Panc1 (cell line): Measurements from ENCODE around the gene KRT7. TPM values are rescaled to one million over a fixed set of nuclear protein-coding genes. Genes with fewer than 3 reads are reported as not detected.
A peak's percentile ranks its signal among the peaks of the same experiment; 100 is the strongest.

ENCODE experiments used
- ATAC-seq: fragments of 200-7000 bp; cut with Tn5 transposase; 2 replicates; pipeline ENCODE4 v1.9.1; 2020; ENCODE audit warnings: mild to moderate bottlenecking, moderate library complexity
- BruUV-seq: library from RNA; stranded (reverse); fragments of 400-500 nt; replicated peaks from 2 replicates; lab custom pipeline; 2021; lab: Mats Ljungman, UMichigan
- CTCF ChIA-PET: fragments of 300-600 bp; sonication (Branson Sonifier 250); formaldehyde crosslinking; loops from one replicate; lab custom pipeline; 2022; ENCODE audit warnings: antibody characterized with exemption; lab: Charles Lee
- POLR2A ChIA-PET: fragments of 300-600 bp; sonication (Branson Sonifier 250); formaldehyde crosslinking; loops from one replicate; lab custom pipeline; 2022; ENCODE audit warnings: antibody characterized with exemption; lab: Charles Lee
- DNase-seq: peaks from one replicate; pipeline ENCODE4 v3.0.0-alpha.2; 2010; ENCODE audit warnings: low read depth, low spot score
- H3K27ac ChIP-seq: 2 replicates; pipeline ENCODE4 v1.5.1; 2011; ENCODE audit warnings: mild to moderate bottlenecking, low read length, inconsistent platforms
- H3K27me3 ChIP-seq: fragments of 200-500 bp; sonication (Bioruptor generic); 2 replicates; pipeline ENCODE4 v1.6.0; 2014; ENCODE audit warnings: low read length, inconsistent platforms; ENCODE audit not compliant: control insufficient read depth, insufficient read depth
- H3K36me3 ChIP-seq: fragments of 200-500 bp; sonication (Bioruptor generic); 2 replicates; pipeline ENCODE4 v1.5.1; 2014; ENCODE audit warnings: inconsistent platforms, mild to moderate bottlenecking, low read length, moderate library complexity; ENCODE audit not compliant: control insufficient read depth, insufficient read depth
- H3K4me1 ChIP-seq: 2 replicates; pipeline ENCODE4 v1.5.1; 2011; ENCODE audit warnings: inconsistent platforms, mild to moderate bottlenecking, low read length, moderate library complexity; ENCODE audit not compliant: control insufficient read depth, insufficient read depth
- H3K4me3 ChIP-seq, 2 experiments: 2 replicates each; pipeline ENCODE4 v1.5.1; 2011 to 2012; ENCODE audit warnings: low read depth in 2 of 2, low read length in 2 of 2, mild to moderate bottlenecking in 2 of 2, inconsistent platforms in 1 of 2, moderate library complexity in 1 of 2
- H3K9me3 ChIP-seq: fragments of 200-500 bp; sonication (Bioruptor generic); 2 replicates; pipeline ENCODE4 v1.5.1; 2014; ENCODE audit warnings: low read depth, mild to moderate bottlenecking, inconsistent platforms, low read length, moderate library complexity; ENCODE audit not compliant: control insufficient read depth, insufficient read depth
- POLR2AphosphoS5 ChIP-seq: IDR thresholded peaks from 2 replicates; pipeline ENCODE4 v1.6.1; 2012; ENCODE audit warnings: mild to moderate bottlenecking, low read depth, low read length, moderate library complexity
- SIN3A ChIP-seq: IDR thresholded peaks from 2 replicates; pipeline ENCODE4 v1.6.1; 2012; ENCODE audit warnings: low read depth, mild to moderate bottlenecking, low read length, moderate library complexity, borderline replicate concordance; ENCODE audit not compliant: insufficient read depth
- TCF7L2 ChIP-seq: IDR thresholded peaks from 2 replicates; pipeline ENCODE4 v1.6.1; 2011; ENCODE audit warnings: mild to moderate bottlenecking, low read depth, low read length, inconsistent platforms
- in situ Hi-C: cut with HindIII; loops from 2 replicates; pipeline ENCODE4 v1.10.0; 2016; ENCODE audit warnings: low sequenced_read_pairs, low pct_unique_long_range_greater_than_20kb
- intact Hi-C: fragments of 100-400 bp; cut with micrococcal nuclease; formaldehyde crosslinking; loops from one replicate; pipeline ENCODE4 v1.10.0; 2022; ENCODE audit not compliant: unreplicated experiment
- total RNA-seq: library from RNA; stranded (reverse); gene quantifications from one replicate; pipeline ENCODE4 v1.2.1, GENCODE V29; 2021; ENCODE audit not compliant: unreplicated experiment
- TF ChIP-seq, protein P1 (sequence below), 2 experiments: IDR thresholded peaks; 2 replicates each; pipeline ENCODE4 v1.6.1; 2011 to 2012; ENCODE audit warnings: low read depth in 2 of 2, control low read depth in 1 of 2, low read length in 1 of 2, mild to moderate bottlenecking in 1 of 2, moderate library complexity in 1 of 2; ENCODE audit not compliant: insufficient read depth in 1 of 2
- TF ChIP-seq, protein P2 (sequence below): fragments of 450-650 bp; IDR thresholded peaks from 2 replicates; pipeline ENCODE4 v1.5.1; 2017; ENCODE audit warnings: mild to moderate bottlenecking

KRT7 gene
- total RNA-seq, 1 experiment from 2014 or later = 16.8 TPM

DNA sequence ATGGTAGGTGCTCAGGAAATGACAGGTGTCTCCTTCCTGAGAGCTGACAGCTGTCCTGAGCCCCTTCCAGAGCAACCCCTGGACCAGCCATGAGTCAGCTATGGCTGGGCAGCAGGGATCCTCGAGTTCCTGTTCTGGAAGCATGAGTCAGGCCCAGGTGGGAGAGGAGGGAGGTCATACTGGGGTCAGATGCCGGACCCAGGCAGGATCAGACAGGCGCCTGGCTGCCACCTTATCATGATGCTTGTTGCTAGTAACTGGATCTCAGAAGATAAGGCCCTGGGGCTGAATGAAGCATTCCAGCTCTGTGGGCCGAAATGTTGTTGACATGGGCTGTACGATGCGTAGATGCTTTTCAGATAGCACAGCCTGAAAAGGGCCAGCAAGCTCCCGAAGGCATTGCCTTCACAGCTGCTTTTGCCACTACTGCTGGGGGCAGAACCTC lies 17.4 kb upstream of the KRT7 start:
- Histone ChIP-seq H3K36me3 (no peaks in the 10 kb centered on the region), H3K4me1 (peaks cover 43% of the 10 kb centered on the region), H3K27me3 (no peaks in the 10 kb centered on the region), H3K4me3 (no peak overlapping the region), H3K27ac (peak overlapping the region; percentile 91), H3K9me3 (no peaks in the 10 kb centered on the region)
- in situ Hi-C loops = no loop called here
- peak; percentile 60 for DNase-seq
- BruUV-seq = no TSS peak
- intact Hi-C loops = no loop called here
- POLR2A ChIA-PET = interaction anchor here (0.6 kb wide), 1 partner anchor 109 kb away, joined by 3 read pairs; no protein-coding TSS in a partner anchor
- ATAC-seq = peak; percentile 79
- TF ChIP-seq, protein P1, sequence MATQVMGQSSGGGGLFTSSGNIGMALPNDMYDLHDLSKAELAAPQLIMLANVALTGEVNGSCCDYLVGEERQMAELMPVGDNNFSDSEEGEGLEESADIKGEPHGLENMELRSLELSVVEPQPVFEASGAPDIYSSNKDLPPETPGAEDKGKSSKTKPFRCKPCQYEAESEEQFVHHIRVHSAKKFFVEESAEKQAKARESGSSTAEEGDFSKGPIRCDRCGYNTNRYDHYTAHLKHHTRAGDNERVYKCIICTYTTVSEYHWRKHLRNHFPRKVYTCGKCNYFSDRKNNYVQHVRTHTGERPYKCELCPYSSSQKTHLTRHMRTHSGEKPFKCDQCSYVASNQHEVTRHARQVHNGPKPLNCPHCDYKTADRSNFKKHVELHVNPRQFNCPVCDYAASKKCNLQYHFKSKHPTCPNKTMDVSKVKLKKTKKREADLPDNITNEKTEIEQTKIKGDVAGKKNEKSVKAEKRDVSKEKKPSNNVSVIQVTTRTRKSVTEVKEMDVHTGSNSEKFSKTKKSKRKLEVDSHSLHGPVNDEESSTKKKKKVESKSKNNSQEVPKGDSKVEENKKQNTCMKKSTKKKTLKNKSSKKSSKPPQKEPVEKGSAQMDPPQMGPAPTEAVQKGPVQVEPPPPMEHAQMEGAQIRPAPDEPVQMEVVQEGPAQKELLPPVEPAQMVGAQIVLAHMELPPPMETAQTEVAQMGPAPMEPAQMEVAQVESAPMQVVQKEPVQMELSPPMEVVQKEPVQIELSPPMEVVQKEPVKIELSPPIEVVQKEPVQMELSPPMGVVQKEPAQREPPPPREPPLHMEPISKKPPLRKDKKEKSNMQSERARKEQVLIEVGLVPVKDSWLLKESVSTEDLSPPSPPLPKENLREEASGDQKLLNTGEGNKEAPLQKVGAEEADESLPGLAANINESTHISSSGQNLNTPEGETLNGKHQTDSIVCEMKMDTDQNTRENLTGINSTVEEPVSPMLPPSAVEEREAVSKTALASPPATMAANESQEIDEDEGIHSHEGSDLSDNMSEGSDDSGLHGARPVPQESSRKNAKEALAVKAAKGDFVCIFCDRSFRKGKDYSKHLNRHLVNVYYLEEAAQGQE (IDR thresholded peaks at IDR 0.05; ENCODE audit: insufficient read depth in 1 of 2, low read depth in 2 of 2, low read length in 1 of 2) = peak in 1 of 2 experiments; percentile 12; a peak in 1 of 4 replicates
- TF ChIP-seq TCF7L2 = peak; percentile 37; the same call in 1 of the 2 replicates
- peak; percentile 56; the same call in 1 of the 2 replicates for TF ChIP-seq POLR2AphosphoS5
- 0 out of 2 replicates have a peak, but pooled peaks have one; percentile 56 for TF ChIP-seq SIN3A
- TF ChIP-seq, protein P2, sequence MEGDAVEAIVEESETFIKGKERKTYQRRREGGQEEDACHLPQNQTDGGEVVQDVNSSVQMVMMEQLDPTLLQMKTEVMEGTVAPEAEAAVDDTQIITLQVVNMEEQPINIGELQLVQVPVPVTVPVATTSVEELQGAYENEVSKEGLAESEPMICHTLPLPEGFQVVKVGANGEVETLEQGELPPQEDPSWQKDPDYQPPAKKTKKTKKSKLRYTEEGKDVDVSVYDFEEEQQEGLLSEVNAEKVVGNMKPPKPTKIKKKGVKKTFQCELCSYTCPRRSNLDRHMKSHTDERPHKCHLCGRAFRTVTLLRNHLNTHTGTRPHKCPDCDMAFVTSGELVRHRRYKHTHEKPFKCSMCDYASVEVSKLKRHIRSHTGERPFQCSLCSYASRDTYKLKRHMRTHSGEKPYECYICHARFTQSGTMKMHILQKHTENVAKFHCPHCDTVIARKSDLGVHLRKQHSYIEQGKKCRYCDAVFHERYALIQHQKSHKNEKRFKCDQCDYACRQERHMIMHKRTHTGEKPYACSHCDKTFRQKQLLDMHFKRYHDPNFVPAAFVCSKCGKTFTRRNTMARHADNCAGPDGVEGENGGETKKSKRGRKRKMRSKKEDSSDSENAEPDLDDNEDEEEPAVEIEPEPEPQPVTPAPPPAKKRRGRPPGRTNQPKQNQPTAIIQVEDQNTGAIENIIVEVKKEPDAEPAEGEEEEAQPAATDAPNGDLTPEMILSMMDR = no peak
- CTCF ChIA-PET = interaction anchor here (0.6 to 1.3 kb wide), 4 partner anchors 63 to 702 kb away, joined by 3 to 16 read pairs (median 4); no protein-coding TSS in a partner anchor

DNA sequence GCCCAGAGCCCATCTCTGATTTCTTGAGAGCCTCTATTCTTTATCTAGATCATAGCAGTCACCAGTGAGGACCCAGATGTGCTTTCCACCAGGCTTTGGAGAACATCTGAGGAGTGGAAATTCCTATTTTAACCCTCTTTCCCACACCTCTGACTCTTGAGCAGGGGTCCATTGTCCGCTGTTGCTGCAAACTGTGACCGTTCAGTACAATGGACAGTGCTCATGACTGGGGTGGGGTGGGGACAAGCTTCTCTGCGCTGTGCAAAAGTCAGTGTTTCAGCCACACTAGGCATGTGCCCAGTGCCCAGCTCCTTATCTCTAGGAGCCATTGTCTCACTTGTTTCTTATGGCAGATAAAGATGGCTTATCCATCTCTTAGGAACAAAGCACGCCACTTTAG lies 16.9 kb upstream of the KRT7 start:
- intact Hi-C loops = no loop called here
- DNase-seq = no peak
- no peaks in the 10 kb centered on the region for H3K27me3 ChIP-seq
- BruUV-seq = no TSS peak
- peaks cover 43% of the 10 kb centered on the region for H3K4me1 ChIP-seq
- no peaks in the 10 kb centered on the region for H3K9me3 ChIP-seq
- H3K36me3 ChIP-seq = no peaks in the 10 kb centered on the region
- POLR2A ChIA-PET = no interaction called here
- CTCF ChIA-PET = interaction anchor here (0.6 to 1.3 kb wide), 3 partner anchors 63 to 701 kb away, joined by 3 to 16 read pairs (median 4); no protein-coding TSS in a partner anchor
- ATAC-seq = no peak
- peak overlapping the region; percentile 91 for H3K27ac ChIP-seq
- in situ Hi-C loops = no loop called here
- TF ChIP-seq, protein P1 (IDR thresholded peaks at IDR 0.05; ENCODE audit: insufficient read depth in 1 of 2, low read depth in 2 of 2, low read length in 1 of 2) = peak; percentile 93
- TF ChIP-seq, protein P2 = no peak
- H3K4me3 ChIP-seq = no peak overlapping the region
